HCT116 (cell line): ENCODE results near the gene VANGL1.

Experiments
- CEBPB ChIP-seq: IDR thresholded peaks from 2 replicates; pipeline ENCODE4 v1.6.1; 2012; ENCODE audit warnings: low read depth
- EZH2 ChIP-seq: fragments of 200-600 bp; sonication (generic); IDR thresholded peaks from 2 replicates; pipeline ENCODE4 v1.6.1; 2017; ENCODE audit warnings: antibody characterized with exemption, mixed run types
- POLR2A ChIP-seq: IDR thresholded peaks from 2 replicates; pipeline ENCODE4 v1.7.0; 2011; ENCODE audit warnings: borderline replicate concordance; ENCODE audit not compliant: insufficient read depth, insufficient read length; ENCODE audit errors: extremely low read depth
- POLR2AphosphoS5 ChIP-seq: IDR thresholded peaks from 2 replicates; pipeline ENCODE4 v1.6.1; 2011; ENCODE audit warnings: mild to moderate bottlenecking, low read depth, low read length, moderate library complexity
- RAD21 ChIP-seq: IDR thresholded peaks from 2 replicates; pipeline ENCODE4 v1.6.1; 2012; ENCODE audit warnings: low read depth, mild to moderate bottlenecking
- SIN3A ChIP-seq: IDR thresholded peaks from 2 replicates; pipeline ENCODE4 v1.6.1; 2012; ENCODE audit warnings: low read depth
- SP1 ChIP-seq: IDR thresholded peaks from 2 replicates; pipeline ENCODE4 v1.6.1; 2012; ENCODE audit warnings: low read depth
- TCF7L2 ChIP-seq: IDR thresholded peaks from 2 replicates; pipeline ENCODE4 v1.7.0; 2011; ENCODE audit warnings: borderline replicate concordance, inconsistent platforms; ENCODE audit not compliant: insufficient read depth, insufficient read length; ENCODE audit errors: extremely low read depth
- YY1 ChIP-seq: IDR thresholded peaks from 2 replicates; pipeline ENCODE4 v1.6.1; 2011; ENCODE audit warnings: low read length, low read depth, moderate library complexity, mild to moderate bottlenecking; ENCODE audit not compliant: insufficient replicate concordance; ENCODE audit errors: extremely low read depth
- ZNF274 ChIP-seq: fragments of 200-500 bp; sonication (Bioruptor generic); IDR thresholded peaks from 2 replicates; pipeline ENCODE4 v1.6.1; 2014; ENCODE audit warnings: mild to moderate bottlenecking, low read depth, low read length, inconsistent platforms
- TF ChIP-seq, protein P1 (sequence below), 3 experiments: fragments of 200-600 bp in 1 of 3; sonication (generic) in 1 of 3; IDR thresholded peaks in 2 of 3; conservative IDR thresholded peaks in 1 of 3; 2 replicates each; pipeline ENCODE4 v1.5.1; 2012 to 2017; ENCODE audit warnings: low read depth in 2 of 3, low read length in 2 of 3, antibody characterized with exemption in 1 of 3, borderline replicate concordance in 1 of 3, control low read depth in 1 of 3, mild to moderate bottlenecking in 1 of 3, mixed read lengths in 1 of 3, mixed run types in 1 of 3, moderate library complexity in 1 of 3; ENCODE audit not compliant: insufficient read depth in 1 of 3
- TF ChIP-seq, protein P2 (sequence below): IDR thresholded peaks from 2 replicates; pipeline ENCODE4 v1.6.1; 2012
- TF ChIP-seq, protein P3 (sequence below): IDR thresholded peaks from 2 replicates; pipeline ENCODE4 v1.6.1; 2012

- TF ChIP-seq, protein P1, sequence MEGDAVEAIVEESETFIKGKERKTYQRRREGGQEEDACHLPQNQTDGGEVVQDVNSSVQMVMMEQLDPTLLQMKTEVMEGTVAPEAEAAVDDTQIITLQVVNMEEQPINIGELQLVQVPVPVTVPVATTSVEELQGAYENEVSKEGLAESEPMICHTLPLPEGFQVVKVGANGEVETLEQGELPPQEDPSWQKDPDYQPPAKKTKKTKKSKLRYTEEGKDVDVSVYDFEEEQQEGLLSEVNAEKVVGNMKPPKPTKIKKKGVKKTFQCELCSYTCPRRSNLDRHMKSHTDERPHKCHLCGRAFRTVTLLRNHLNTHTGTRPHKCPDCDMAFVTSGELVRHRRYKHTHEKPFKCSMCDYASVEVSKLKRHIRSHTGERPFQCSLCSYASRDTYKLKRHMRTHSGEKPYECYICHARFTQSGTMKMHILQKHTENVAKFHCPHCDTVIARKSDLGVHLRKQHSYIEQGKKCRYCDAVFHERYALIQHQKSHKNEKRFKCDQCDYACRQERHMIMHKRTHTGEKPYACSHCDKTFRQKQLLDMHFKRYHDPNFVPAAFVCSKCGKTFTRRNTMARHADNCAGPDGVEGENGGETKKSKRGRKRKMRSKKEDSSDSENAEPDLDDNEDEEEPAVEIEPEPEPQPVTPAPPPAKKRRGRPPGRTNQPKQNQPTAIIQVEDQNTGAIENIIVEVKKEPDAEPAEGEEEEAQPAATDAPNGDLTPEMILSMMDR (IDR thresholded peaks at IDR 0.05 in 2 of 3, conservative IDR thresholded peaks at IDR 0.05 in 1 of 3; ENCODE audit: borderline replicate concordance in 1 of 3, insufficient read depth in 1 of 3, low read depth in 2 of 3, low read length in 2 of 3) = no peak
- TF ChIP-seq POLR2AphosphoS5 (no peak), EZH2 (no peak), SP1 (no peak), ZNF274 (no peak), TCF7L2 (no peak), POLR2A (no peak), YY1 (no peak), RAD21 (no peak), SIN3A (no peak), CEBPB (no peak)
- TF ChIP-seq, protein P2, sequence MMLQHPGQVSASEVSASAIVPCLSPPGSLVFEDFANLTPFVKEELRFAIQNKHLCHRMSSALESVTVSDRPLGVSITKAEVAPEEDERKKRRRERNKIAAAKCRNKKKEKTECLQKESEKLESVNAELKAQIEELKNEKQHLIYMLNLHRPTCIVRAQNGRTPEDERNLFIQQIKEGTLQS = no peak
- TF ChIP-seq, protein P3, sequence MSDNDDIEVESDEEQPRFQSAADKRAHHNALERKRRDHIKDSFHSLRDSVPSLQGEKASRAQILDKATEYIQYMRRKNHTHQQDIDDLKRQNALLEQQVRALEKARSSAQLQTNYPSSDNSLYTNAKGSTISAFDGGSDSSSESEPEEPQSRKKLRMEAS = no peak
Measured at GRCh38 chr1:115656461-115657077, 14.8 kb downstream of the VANGL1 start.
